OCI-LY3 (cell line): ENCODE results near the gene KCTD15.

Experiments
- EZH2phosphoT487 ChIP-seq: fragments of 200-600 bp; shearing (Covaris generic); IDR thresholded peaks from 2 replicates; pipeline ENCODE4 v1.6.1; 2018; ENCODE audit warnings: antibody characterized with exemption, mixed run types, low read depth
- TF ChIP-seq, protein P1 (sequence below): fragments of 200-600, 300-600 bp; sonication (generic); IDR thresholded peaks from 2 replicates; pipeline ENCODE4 v1.5.1; 2014; ENCODE audit warnings: antibody characterized with exemption, low read length, low read depth

DNA sequence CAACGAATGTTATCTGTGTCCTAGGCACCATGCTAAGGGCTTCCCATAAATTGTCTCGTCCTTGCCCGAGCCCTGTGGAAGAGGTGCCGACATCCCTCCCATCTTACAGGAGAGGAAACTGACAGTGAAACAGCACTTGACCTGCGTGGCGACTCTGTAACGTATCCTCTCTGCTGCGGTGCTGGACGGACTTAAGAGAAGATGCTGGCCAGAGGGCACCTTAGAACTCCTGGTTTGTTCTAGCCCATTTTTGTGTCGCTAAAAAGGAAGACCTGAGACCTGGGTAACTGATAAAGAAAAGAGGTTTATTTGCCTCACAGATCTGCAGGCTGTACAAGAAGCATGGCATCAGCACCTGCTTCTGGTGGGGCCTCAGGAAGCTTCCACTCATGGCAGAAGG is 68.6 kb downstream of the KCTD15 start:
- TF ChIP-seq, protein P1, sequence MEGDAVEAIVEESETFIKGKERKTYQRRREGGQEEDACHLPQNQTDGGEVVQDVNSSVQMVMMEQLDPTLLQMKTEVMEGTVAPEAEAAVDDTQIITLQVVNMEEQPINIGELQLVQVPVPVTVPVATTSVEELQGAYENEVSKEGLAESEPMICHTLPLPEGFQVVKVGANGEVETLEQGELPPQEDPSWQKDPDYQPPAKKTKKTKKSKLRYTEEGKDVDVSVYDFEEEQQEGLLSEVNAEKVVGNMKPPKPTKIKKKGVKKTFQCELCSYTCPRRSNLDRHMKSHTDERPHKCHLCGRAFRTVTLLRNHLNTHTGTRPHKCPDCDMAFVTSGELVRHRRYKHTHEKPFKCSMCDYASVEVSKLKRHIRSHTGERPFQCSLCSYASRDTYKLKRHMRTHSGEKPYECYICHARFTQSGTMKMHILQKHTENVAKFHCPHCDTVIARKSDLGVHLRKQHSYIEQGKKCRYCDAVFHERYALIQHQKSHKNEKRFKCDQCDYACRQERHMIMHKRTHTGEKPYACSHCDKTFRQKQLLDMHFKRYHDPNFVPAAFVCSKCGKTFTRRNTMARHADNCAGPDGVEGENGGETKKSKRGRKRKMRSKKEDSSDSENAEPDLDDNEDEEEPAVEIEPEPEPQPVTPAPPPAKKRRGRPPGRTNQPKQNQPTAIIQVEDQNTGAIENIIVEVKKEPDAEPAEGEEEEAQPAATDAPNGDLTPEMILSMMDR = no peak
- no peak for TF ChIP-seq EZH2phosphoT487
